HG03439 (cell line): ENCODE measurements around the gene EPS8.
A peak's percentile ranks its signal among the peaks of the same experiment; 100 is the strongest.

Source experiments
- ATAC-seq: cut with Tn5 transposase; IDR thresholded peaks from one replicate; pipeline ENCODE4 v1.9.1; 2021; ENCODE audit warnings: mild to moderate bottlenecking, moderate library complexity; ENCODE audit not compliant: unreplicated experiment

The EPS8 gene

GRCh38 chr12:15789220-15790171 lies at the start of gene EPS8:
Gene EPS8 (minus strand): TSS chr12:15789388. CDS start chr12:15682951, 106,437 bp downstream.
- ATAC-seq, result peak; percentile 97

- no peak for ATAC-seq
These were observed 48.1 kb upstream of the EPS8 start for GRCh38 chr12:15837141-15837790.

- no peak for ATAC-seq
These were observed 45.4 kb upstream of the EPS8 start for GRCh38 chr12:15834575-15834974.

DNA sequence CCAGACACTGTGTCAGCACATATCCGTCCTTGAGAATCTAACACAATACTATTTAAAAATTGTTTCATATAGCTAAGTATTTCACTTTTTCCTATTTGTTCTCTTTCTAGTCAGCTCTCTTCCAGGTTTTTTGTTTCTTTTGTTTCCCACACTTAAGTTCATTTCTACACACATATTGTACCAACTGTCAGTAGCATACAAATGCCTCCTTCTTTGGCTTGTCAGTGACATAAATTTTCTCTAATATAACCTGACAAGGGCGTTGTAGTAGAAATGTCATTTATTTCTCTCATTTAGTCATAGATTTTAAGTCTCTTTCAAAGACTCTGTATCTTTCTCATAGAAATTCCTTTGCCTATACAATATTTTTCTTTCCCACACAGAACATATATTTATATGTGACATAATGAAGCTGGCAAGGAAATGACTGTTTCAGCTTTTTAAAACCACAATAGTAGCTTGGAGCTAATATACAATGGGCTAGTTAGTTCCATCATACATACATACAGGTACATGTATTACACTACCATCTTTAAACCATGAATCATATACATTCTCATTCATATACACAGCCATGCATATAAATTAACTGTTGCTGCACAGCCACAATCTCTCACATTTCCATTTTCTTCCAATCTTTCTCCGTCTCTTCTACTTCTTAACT lies 42.3 kb upstream of the EPS8 start:
- no peak for ATAC-seq

DNA sequence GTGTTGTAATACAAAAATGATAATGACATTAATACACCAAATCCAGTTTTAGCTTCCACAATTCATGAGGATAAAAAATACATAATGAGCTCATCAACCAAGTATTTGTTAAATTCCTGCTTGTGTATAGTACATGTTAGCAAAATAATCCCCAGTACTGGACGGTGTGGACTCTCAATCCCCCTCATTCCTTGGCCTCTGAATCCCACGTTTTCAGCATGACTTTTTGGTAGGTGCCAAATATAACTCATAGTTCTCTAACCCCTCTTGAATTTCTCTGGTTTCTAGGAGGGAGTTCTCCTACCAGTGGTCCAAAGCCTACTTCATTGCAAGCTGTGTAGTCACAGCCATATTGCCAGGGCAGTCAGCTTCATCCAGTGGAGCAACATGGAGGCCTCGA lies 41.4 kb upstream of the EPS8 start:
- ATAC-seq, result no peak

GRCh38 chr12:15829949-15830348 lies 40.8 kb upstream of the EPS8 start:
- ATAC-seq, result no peak

DNA sequence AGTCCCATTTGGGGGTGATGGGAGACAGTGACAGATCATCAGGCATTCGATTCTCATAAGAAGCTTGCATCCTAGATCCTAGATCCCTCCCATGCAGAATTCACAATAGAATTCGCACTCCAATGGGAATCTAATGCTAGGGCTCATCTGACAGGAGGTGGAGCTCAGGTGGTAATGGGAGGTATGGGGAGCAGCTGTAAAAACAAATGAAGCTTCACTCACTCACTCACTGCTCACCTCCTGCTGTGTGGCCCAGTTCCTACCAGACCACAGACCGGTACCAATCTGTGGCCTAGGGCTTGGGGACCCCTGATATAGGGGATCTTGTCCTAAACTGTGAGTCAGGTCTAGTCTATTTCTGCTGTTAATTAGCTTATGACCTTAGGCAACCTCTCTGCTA lies 40.1 kb upstream of the EPS8 start:
- no peak for ATAC-seq

- no peak for ATAC-seq
These were observed 37.9 kb upstream of the EPS8 start for GRCh38 chr12:15827136-15827535.

GRCh38 chr12:15824516-15824915 lies 35.3 kb upstream of the EPS8 start:
- no peak for ATAC-seq

DNA sequence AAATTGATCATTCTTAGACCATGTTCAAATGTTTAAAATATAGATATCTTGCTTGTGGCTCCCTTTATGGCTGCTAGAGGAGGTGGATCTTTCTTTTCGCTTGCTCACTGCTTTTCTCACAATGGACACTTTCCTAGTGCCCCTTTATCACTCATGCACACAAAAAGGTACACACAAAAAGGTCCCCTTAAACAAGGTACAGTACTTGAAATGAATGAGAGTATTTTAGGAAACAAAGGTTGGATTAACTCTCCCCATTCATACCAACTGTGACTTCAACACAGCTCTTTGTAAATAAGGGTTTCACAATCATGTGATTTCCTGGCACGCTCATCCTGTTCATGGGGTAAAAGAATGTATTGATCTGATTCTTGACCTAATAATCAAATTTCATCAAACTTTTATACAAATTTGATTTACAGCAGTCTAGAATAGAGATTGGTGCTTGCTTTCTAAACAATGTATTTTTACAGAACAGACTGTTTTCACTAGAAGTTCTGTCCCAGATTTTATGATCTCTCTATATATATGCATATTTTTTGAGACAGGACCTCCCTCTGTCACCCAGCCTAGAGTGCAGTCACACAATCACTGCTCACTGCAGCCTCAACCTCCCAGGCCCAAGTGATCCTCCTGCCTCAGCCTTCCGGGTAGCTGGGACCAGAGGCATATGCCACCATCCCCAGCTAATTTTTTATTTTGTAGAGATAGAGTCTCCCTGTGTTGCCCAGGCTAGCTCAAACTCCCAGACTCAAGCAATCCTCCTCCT lies 34.4 kb upstream of the EPS8 start:
- no peak for ATAC-seq

GRCh38 chr12:15819644-15820437 lies 30.7 kb upstream of the EPS8 start:
- no peak for ATAC-seq

DNA sequence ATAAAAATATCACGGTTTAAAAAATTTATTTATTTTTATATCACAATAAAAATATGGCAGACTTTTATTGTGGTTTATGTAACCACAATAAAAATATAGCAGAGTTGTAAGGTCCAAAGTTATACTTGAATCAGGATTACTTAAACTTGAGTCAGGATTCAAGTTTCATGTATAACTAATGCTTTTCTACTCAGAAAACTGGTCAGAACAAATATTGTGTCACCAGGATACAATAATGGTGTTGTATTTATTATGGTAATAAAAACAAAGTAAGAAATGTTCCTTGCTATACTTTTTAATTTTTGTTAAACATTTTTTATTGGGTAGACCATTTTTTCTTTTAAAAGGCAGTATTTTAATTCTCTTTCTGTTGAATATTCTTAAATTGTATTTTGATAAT lies 29.2 kb upstream of the EPS8 start:
- no peak for ATAC-seq

GRCh38 chr12:15815730-15816129 lies 26.5 kb upstream of the EPS8 start:
- ATAC-seq, result no peak

DNA sequence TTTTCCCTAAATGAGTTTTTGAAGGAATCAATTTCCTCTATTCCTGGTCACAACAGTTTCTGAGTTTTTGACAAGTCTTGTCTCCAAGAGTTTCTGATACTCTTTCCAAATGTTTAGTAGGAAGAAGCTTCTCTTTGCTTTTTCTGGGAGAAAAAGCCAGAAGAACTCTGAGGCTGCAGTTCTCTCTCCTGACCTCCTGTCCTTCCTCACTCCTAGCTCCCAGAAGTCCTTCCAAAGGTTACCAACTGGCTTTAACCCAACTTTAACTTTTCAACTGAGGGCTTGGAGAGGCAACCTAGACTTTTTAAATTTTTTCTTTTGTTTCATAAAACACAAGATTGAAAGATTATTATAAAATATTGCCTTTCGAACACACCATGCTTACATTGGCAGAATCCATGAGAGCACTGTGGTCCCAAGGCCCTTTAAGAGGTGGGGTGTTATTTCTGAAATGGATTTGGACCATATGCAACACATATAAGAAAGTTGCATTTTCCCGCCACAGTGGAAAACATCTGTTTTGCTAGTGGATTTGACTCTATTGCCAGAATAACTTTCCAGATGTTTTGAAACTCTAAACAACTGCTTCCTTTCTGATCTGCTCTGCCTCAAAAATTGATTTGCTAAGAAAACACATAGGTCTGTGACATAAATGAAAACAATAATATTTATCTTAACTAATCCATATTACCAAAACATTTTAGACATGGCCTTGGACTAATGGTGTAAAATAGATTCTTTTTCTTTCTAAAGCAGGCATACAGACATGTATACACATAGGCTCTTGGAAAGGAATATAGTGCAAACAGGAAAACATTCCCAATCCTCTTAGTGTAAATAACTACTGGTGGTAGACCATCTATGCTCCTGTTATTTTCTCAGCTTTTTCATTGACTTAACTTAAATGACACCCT lies 22.3 kb upstream of the EPS8 start:
- no peak for ATAC-seq

- ATAC-seq, result no peak
These were observed 19.5 kb upstream of the EPS8 start for GRCh38 chr12:15808652-15809051.

GRCh38 chr12:15808250-15808649 lies 19.1 kb upstream of the EPS8 start:
- ATAC-seq, result no peak

- ATAC-seq, result no peak
These were observed 17.6 kb upstream of the EPS8 start for GRCh38 chr12:15806826-15807225.

DNA sequence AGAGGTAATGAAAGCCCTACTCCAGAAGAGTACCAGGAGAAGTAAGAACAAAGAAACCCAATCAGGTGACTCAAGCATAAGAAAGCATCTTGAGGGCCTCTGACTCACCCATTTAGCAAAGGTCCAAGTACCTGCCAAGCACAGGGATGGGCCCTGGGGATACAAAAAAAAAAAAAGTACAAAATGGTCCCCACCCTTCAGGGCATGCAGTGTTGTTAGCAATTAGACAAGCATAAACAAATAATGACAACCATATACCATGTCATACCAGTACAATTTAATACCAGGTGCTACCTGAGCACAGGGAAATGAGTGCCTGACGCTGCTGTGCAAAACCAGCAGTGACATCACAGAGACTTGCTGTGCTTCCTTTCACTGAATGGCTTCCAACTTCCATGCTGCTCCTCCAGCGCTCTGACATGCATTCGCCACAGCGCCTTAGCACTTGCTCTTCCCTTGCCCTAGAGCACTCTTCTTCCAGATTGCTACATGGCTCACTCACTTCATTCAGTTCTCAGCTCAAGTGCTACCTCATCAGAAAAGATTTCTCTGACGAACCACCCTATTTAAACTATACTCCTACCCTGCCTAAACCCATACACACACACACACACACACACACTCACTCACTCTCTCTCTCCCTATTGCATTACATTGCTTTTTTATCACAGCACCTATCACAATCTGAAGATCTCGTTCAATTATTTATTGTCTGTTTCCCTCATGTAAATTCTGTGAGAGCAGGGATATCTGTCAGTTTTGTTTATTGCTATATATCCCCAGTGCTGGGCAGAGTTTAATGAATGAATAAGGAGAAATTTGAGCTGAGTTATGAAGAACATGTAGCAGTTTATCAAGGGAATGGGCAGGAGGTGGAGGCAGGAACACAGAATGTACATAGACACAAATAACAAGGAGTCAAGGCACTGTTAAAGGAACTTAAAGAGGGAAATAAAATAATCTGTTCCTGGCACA lies 12.9 kb upstream of the EPS8 start:
- ATAC-seq, result no peak
